HG03103 (cell line): ENCODE results near the gene SRPX.

ENCODE experiments used
- ATAC-seq: cut with Tn5 transposase; IDR thresholded peaks from one replicate; pipeline ENCODE4 v1.9.1; 2021; ENCODE audit warnings: low read depth; ENCODE audit not compliant: unreplicated experiment

The SRPX gene

DNA sequence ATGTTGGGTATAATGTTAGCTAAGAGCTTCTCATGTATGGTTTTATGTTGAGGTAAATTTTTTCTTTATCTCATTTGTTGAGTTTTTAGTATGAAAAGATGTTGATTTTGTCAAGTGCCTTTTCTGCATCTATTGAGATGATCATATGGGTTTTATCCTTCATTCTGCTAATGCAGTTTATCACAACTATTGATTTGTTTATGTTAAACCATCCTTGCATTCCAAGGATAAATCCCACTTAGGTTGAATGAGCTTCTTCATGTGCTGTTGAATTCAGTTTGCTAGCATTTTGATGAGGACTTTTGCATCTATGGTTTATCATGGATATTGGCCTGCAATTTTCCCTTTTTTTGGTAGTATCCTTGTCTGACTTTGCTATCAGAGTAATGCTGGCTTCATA lies 121.0 kb downstream of the SRPX start:
- ATAC-seq: no peak
